GM13976 (cell line): ENCODE measurements around the gene ZBTB38.

Source experiments
- DNase-seq: peaks from one replicate; pipeline ENCODE4 v3.0.0; 2012; ENCODE audit warnings: low spot score
- in situ Hi-C: fragments of 300-500 bp; cut with MboI; formaldehyde crosslinking; loops from one replicate; pipeline ENCODE4 v1.12.0; 2022; ENCODE audit warnings: low sequenced_read_pairs, mixed read lengths, inconsistent platforms; ENCODE audit not compliant: unreplicated experiment
- TF ChIP-seq, protein P1 (sequence below): IDR thresholded peaks from 2 replicates; pipeline ENCODE4 v1.5.1; 2012; ENCODE audit warnings: borderline replicate concordance, mild to moderate bottlenecking; ENCODE audit not compliant: insufficient read depth; ENCODE audit errors: extremely low read depth, missing control alignments, control extremely low read depth

Gene ZBTB38

GRCh38 chr3:141384575-141384974 is 16.3 kb downstream of the ZBTB38 start:
- in situ Hi-C loops = no loop called here
- DNase-seq = no peak
- TF ChIP-seq, protein P1, sequence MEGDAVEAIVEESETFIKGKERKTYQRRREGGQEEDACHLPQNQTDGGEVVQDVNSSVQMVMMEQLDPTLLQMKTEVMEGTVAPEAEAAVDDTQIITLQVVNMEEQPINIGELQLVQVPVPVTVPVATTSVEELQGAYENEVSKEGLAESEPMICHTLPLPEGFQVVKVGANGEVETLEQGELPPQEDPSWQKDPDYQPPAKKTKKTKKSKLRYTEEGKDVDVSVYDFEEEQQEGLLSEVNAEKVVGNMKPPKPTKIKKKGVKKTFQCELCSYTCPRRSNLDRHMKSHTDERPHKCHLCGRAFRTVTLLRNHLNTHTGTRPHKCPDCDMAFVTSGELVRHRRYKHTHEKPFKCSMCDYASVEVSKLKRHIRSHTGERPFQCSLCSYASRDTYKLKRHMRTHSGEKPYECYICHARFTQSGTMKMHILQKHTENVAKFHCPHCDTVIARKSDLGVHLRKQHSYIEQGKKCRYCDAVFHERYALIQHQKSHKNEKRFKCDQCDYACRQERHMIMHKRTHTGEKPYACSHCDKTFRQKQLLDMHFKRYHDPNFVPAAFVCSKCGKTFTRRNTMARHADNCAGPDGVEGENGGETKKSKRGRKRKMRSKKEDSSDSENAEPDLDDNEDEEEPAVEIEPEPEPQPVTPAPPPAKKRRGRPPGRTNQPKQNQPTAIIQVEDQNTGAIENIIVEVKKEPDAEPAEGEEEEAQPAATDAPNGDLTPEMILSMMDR = no peak

DNA sequence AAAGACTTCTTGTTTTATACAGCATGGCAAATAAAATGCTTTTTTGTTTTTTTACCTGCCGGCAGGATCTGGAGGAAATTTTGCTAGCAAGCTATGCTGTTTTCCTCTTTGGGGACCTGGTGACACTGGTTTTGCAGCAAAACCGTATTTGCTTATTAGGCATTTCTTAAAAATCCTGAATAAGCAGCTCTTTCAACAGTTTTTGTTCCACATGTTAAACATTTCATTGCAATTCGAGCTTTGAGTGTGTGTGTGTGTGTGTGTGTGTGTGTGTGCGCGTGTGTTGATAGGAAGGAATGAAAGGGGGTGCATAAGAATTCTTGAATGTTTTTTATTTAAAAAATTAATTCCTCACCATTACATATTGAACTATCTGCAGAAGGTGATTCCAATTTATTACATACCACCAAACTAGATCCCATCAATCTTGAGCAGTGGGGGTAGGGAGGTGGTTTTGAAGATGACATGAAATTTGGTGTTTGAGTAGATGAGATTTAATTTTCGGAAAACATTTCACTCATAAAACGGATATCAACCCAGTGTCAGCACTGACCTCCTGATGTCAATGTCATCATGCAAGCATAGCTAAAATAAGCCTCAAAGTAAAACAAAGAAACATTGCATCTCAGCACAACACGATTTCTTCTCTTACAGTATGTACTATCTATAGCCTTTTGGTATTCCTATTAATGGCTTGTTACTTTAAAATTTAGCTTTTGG is 17.3 kb downstream of the ZBTB38 start:
- in situ Hi-C loops = no loop called here
- no peak for DNase-seq
- TF ChIP-seq, protein P1 = no peak

DNA sequence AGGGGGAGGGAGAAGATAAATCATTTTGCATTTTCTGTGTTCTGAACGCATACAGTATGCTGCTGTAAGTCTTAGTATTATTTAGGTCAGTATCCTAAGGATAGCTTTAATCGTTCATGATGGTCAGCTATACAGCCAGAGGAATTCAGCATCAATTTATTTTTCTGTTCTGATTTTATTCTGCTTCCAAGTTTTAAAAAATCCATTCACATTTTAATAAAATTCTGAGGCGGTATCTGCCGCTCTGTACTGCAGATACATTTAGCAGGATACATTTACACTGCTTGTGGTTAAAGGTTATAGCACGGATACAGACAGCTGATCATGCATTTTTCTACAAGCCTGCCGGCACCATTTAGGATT is 17.8 kb downstream of the ZBTB38 start:
- in situ Hi-C loops = no loop called here
- TF ChIP-seq, protein P1 = no peak
- DNase-seq = no peak

- DNase-seq = no peak
- TF ChIP-seq, protein P1 = no peak
- in situ Hi-C loops = no loop called here
These were observed 18.4 kb downstream of the ZBTB38 start for GRCh38 chr3:141386611-141387111.

GRCh38 chr3:141387516-141387915 is 19.2 kb downstream of the ZBTB38 start:
- TF ChIP-seq, protein P1 = no peak
- in situ Hi-C loops = no loop called here
- DNase-seq = no peak

- DNase-seq = no peak
- TF ChIP-seq, protein P1 = no peak
- in situ Hi-C loops = no loop called here
These were observed 20.1 kb downstream of the ZBTB38 start for GRCh38 chr3:141388395-141388794.
